Psoas muscle (tissue), 8 donors: ENCODE results near the gene HS6ST3. TPM values are rescaled to one million over a fixed set of nuclear protein-coding genes. Genes with fewer than 3 reads are reported as not detected.

Experiments
- ATAC-seq, 4 donors: fragments of 200-7000 bp; cut with Tn5 transposase; one replicate each; pipeline ENCODE4 v1.9.1; 2020; ENCODE audit warnings: moderate library complexity in 3 of 4, mild to moderate bottlenecking in 2 of 4
- DNase-seq, 2 donors: peaks; one replicate each; pipeline ENCODE4 v3.0.0-alpha.2; 2020
- H3K27ac ChIP-seq: fragments of 200-600 bp; one replicate; pipeline ENCODE4 v1.8.0; 2022
- H3K27me3 ChIP-seq, 3 donors: fragments of 200-600 bp in 1 of 3; one replicate each; pipeline versions ENCODE4 v1.6.1 to v1.8.0; 2013 to 2022; ENCODE audit warnings: low read length in 2 of 3, mild to moderate bottlenecking in 2 of 3, moderate library complexity in 1 of 3; ENCODE audit not compliant: insufficient read depth in 3 of 3
- H3K36me3 ChIP-seq, 2 donors: fragments of 200-600 bp in 1 of 2; one replicate each; pipeline versions ENCODE4 v1.6.1 to v1.8.0; 2013 to 2022; ENCODE audit warnings: low read depth in 1 of 2, mild to moderate bottlenecking in 1 of 2, moderate library complexity in 1 of 2; ENCODE audit not compliant: insufficient read depth in 1 of 2
- H3K4me1 ChIP-seq: fragments of 200-600 bp; one replicate; pipeline ENCODE4 v1.8.0; 2022
- H3K4me3 ChIP-seq: fragments of 200-600 bp; one replicate; pipeline ENCODE4 v1.8.0; 2022; ENCODE audit warnings: mild to moderate bottlenecking
- H3K9me3 ChIP-seq: fragments of 200-600 bp; one replicate; pipeline ENCODE4 v1.8.0; 2022
- intact Hi-C, 2 donors: fragments of 100-400 bp; cut with DNase I; formaldehyde crosslinking; loops; one replicate each; pipeline versions ENCODE4 v1.11.0 to v1.14.2; 2022
- polyA plus RNA-seq, 3 donors: library from polyadenylated mRNA; stranded (reverse); fragments of 200-250 nt; gene quantifications; one replicate each; pipeline ENCODE4 v1.2.3, GENCODE V29; 2013
- total RNA-seq, 4 donors: library from RNA; stranded (reverse); fragmentation: NEBNext Ultra II Directional in 2 of 4; extraction: Animal tissue kit (Norgen Biotek cat#: 25700) in 2 of 4; gene quantifications; one replicate each; pipeline versions ENCODE4 v1.2.1 to v1.2.4, GENCODE V29; 2021 to 2023
- TF ChIP-seq, protein P1 (sequence below): fragments of 200-600 bp; IDR thresholded peaks from one replicate; pipeline ENCODE4 v1.8.0; 2022; ENCODE audit warnings: antibody characterized with exemption
- donor health status: healthy with polysubstance abuse.
- donor health status: DM: no; HTN: no; CAD: no; lungs with moderate emphysema.
- donor health status: Bipolar disorder and iron deficiency.
- donor health status: healthy.
- donor health status: DM: yes; HTN: yes; CAD: no.
- donor health status: DM: no; HTN: no; CAD: no.
- donor health status: DM: no; HTN: no; CAD: no.
- donor health status: DM: yes; HTN: yes; CAD: no.

The HS6ST3 gene
- total and polyA plus RNA-seq, 7 donors = 0.01 to 0.58 (median 0.10) TPM

DNA sequence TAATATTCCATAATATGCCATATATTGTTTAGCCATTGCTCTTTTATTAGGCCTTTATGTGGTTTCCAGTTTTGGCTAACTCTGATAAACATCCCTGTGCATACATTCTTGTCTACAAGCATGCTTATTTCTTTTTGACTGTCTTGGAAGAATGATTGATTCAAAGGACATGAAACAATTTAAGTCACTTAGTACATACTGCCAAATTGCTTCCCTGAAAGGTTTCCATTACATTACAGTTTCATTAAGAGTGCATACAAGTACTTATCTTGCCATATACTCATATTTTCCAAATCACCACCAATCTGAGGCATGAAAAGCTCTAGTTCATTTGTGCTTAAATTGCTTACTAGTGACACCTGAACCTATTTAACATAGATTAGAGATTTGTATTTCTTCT, 790.5 kb downstream of the HS6ST3 start:
- H3K27ac ChIP-seq = no peak overlapping the region
- H3K27me3 ChIP-seq = no peaks in the 10 kb centered on the region
- intact Hi-C loops = no loop called here
- TF ChIP-seq, protein P1, sequence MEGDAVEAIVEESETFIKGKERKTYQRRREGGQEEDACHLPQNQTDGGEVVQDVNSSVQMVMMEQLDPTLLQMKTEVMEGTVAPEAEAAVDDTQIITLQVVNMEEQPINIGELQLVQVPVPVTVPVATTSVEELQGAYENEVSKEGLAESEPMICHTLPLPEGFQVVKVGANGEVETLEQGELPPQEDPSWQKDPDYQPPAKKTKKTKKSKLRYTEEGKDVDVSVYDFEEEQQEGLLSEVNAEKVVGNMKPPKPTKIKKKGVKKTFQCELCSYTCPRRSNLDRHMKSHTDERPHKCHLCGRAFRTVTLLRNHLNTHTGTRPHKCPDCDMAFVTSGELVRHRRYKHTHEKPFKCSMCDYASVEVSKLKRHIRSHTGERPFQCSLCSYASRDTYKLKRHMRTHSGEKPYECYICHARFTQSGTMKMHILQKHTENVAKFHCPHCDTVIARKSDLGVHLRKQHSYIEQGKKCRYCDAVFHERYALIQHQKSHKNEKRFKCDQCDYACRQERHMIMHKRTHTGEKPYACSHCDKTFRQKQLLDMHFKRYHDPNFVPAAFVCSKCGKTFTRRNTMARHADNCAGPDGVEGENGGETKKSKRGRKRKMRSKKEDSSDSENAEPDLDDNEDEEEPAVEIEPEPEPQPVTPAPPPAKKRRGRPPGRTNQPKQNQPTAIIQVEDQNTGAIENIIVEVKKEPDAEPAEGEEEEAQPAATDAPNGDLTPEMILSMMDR = no peak
- H3K4me3 ChIP-seq = no peak overlapping the region
- H3K4me1 ChIP-seq = no peaks in the 10 kb centered on the region
- no peaks in the 10 kb centered on the region for H3K36me3 ChIP-seq
- ATAC-seq (no peak), DNase-seq (no peak)
- H3K9me3 ChIP-seq = no peaks in the 10 kb centered on the region

Other genes starting within 250 kb of the HS6ST3 start
- gene UGGT2, start 36.7 kb upstream of the HS6ST3 start, total RNA-seq = 1 to 10 TPM; 4.3 to 7.2 (median 5.9) TPM
- gene UGGT2, start 36.7 kb upstream of the HS6ST3 start, polyA plus RNA-seq = 1 to 10 TPM; 2.1 to 3.1 (median 2.7) TPM